Measurements from ENCODE around the gene TICAM2. TPM values are rescaled to one million over a fixed set of nuclear protein-coding genes. Genes with fewer than 3 reads are reported as not detected.

The TICAM2 gene, protein sequence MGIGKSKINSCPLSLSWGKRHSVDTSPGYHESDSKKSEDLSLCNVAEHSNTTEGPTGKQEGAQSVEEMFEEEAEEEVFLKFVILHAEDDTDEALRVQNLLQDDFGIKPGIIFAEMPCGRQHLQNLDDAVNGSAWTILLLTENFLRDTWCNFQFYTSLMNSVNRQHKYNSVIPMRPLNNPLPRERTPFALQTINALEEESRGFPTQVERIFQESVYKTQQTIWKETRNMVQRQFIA
- total RNA-seq = 0.89 and 2.1 TPM in 2 replicates

DNA sequence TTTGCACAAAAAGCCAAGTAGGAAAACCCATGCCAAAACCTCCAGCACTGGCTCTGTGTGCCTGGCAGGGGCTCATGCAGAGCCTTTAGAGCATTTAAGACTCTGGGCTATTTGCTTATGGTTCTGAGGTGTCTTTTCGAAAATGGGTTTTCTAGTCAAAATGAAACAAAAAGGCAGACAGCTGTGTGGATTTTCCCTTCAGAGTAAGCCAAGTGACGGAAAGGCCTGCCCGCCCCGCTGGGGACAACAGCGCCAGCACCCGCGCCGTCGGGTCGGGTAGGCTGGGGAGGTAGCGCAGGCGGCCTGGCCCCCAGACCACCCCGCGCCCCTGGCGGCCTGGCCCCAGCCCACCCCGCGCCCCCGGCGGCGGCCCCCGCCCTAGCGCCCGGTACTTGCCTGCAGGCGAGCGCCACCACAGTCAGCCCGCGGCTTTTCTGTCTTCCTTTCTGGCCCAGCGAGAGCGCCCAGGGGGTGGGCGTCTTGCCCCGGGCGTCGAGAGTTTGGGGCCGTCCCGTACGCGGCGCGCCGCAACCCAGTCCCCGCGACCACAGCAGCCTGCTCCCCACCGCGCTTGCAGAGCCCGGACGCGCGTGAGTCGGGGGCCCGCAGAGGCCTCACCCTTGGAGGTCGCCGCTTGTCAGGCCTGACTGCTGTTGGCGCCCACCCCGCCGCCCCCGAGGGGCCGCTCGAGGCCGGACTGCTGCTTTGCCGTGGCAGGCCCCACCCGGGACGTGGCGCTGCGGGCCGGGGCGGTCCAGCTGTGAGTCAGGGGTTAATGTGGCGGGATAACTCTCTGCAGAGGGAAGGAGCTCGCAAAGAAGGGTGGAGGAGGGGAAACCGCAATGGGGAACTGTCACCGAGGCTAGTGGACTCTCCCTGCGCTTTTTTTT lies at the start of gene TICAM2:
Gene TICAM2 (minus strand): TSS at position 779 of the 890 bp plus-strand sequence. CDS start 21,223 bp downstream, outside the sequence.

GRCh38 chr5:115625579-115626444 lies 23.5 kb upstream of the TICAM2 start, which contains the start of gene TMED7:
TSS of gene TMED7 (minus strand) at chr5:115626036. CDS start at chr5:115625792, 244 bp downstream.

DNA sequence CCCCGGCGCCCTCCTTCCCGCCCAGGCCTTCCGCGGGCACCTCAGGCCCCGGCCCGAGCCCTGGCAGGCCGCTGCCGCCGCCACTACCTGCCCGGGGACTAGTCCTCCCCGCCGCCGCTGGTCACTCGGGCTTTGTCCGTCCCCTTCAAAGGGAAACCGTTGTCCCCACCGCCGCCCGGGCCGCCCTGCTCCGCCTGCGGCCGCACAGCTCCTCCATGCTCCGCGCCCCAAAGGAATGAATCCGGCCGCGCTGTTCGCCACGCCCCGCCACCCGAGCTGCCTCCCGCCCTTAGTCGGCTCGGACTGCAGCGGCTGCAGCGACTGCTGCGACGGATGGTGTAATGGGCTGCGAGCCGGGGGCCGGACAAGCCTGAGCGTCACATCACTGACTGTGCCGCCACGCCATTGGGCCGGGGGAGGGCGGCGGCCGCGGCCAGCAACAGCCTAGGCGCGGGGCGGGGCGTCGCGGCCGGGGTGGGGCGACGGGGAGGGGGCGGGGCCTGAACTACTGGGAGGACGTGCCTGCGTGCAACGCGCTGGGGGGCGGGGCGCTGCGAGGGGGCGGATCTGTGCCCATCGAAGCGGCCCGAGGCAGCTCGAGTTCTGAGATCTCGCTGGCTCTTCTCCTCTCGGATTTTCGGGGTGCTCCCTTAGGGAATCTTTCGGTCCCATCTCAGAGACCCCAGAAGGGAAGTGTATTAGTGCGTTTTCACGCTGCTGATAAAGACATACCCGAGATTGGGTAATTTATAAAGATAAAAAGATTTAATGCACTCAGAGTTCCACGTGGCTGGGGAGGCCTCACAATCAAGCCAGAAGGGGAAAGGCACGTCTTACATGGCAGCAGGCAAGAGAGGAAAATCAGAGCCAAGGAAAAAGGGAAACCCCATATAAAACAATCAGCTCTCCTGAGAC lies 57.6 kb downstream of the TICAM2 start, which contains the start of gene FEM1C:
Gene FEM1C (minus strand): TSS at position 340 of the 915 bp plus-strand sequence. CDS start 1,282 bp downstream, outside the sequence.

Other genes starting within 250 kb of the TICAM2 start
- 7.2 and 7.7 TPM in 2 replicates for gene FEM1C, start 57.7 kb downstream of the TICAM2 start, total RNA-seq
- 58.3 and 93.7 TPM in 2 replicates for gene TMED7, start 23.6 kb upstream of the TICAM2 start, total RNA-seq
- gene CDO1, start 214.2 kb upstream of the TICAM2 start, total RNA-seq = 1.8 and 6.6 TPM in 2 replicates
- gene ATG12, start 239.1 kb upstream of the TICAM2 start, total RNA-seq = 27.5 and 27.6 TPM in 2 replicates
- gene AP3S1, start 239.5 kb upstream of the TICAM2 start, total RNA-seq = 22.2 and 35.2 TPM in 2 replicates

Measured in mesangial cell (primary cell).